EL (cell line): ENCODE measurements around the gene NFIA.

Experiments
- DNase-seq: peaks from one replicate; pipeline ENCODE4 v3.0.0-alpha.2; 2016

The NFIA gene

GRCh38 chr1:61420243-61420642, 337.9 kb downstream of the NFIA start:
- no peak for DNase-seq

- no peak for DNase-seq
Observed at GRCh38 chr1:61420909-61421835, 338.8 kb downstream of the NFIA start.

DNA sequence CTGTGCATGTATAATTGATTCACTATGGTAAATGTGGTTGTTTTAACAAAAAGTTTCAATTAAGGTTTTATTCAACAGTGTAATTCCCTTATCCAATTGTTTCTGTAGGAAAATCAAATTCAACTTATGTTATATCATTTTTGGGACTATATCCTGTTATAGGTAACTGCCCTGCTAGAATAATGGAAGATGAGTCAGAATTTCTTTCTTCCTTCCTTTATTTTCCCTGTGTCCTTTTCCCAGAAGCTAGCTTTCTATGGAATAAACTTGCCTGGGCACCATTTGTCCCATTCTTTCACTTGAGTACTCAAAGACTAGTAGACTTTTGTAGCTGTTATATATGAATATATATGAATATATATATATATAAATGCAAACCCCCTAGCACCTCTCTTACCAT, 341.3 kb downstream of the NFIA start:
- no peak for DNase-seq

GRCh38 chr1:61424382-61424781, 342.0 kb downstream of the NFIA start:
- DNase-seq: no peak

DNA sequence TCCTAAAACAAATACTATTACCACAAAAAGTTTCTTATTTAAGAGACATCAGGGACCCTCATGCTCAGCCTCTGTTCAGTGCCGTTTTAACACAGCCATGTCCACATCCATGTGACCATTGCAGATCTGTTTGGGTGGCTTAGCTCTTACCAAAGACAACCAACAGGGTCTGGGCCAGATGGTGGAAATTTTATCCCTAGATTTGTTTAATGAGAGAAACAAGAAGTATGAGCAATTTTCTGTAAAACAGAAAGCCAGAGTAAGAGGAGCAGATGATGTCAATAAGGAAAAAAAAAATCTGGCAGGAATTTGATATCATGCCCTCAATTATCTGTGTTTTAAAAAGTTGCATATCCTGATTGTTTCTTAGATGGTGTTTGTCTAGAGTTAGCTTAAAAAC, 342.7 kb downstream of the NFIA start:
- DNase-seq: no peak

GRCh38 chr1:61426254-61426653, 343.9 kb downstream of the NFIA start:
- DNase-seq: no peak

GRCh38 chr1:61426885-61427284, 344.5 kb downstream of the NFIA start:
- DNase-seq: no peak

DNA sequence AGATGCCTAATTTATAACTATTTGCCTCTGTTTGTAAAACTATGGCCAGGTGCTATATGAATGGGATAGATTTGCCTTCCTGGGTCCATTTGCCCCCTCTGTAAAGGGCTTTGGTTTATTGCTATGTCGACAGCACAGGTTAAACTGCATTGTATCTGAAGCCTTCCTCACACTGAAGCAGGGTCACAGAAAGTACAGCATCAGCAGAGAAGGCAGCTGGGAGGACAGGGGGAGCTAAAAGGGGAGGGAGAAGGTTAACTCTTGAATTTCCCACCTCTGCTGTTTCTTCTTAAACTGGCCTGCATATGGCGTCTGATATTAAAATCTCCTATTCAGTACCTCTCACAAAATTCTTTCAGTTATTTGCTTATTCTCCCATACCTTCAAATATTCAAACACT, 345.1 kb downstream of the NFIA start:
- no peak for DNase-seq

GRCh38 chr1:61428146-61428545, 345.8 kb downstream of the NFIA start:
- peak; percentile 8 for DNase-seq

DNA sequence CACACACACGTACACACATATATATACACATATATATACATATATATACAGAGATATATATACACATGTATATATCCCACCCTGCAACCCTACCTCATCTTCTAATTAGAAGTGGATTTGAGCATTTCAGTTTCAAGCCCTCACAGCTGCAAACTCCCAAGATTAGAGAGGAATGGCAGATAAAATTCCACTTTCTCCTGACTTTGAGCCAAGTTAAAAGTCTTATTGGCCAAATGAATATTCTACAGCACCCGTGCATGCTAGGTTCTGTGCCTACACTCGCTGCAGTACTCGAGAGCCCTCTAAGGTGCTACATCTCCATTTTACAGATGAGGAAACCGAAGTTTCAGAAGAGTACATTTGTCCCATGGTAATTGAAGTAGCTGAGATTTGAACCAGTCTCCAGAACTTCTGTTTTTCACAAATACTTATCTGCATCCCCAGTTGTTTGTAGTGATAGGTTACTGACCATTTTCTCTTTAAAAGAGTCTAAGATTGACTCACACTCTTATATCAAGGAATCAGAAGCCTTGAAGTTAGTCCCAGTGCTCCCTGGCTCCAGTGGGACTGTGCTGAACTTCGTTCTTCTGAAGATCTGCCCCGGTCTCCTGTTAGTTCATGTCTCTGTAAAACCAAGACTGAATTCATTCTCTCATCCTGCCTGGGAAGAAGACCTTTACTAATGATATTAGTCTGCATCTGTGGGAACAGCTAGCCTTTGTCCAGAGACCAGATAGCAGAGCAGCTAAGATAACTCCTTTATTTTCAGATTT, 350.4 kb downstream of the NFIA start:
- no peak for DNase-seq

DNA sequence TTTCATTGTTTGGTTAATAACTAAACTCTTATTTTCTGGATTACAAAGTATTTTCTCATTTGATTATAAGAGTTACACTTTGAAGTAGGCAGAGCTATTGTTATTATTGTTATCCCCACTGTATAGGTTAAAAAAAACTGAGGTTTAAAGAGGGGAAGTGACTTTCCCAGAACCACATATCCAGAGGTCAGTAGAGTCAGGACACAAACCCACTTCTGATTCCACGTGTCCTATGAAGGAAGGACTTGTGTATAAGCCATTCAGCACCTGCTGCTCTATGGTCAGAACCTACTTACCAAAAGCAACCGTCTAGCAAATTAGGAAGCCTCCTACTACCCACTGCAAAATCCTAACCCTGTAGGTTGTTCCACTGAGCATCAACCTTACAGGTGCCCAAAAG, 351.3 kb downstream of the NFIA start:
- no peak for DNase-seq

GRCh38 chr1:61434276-61434675, 351.9 kb downstream of the NFIA start:
- no peak for DNase-seq

- DNase-seq: no peak
Observed at GRCh38 chr1:61435226-61435625, 352.9 kb downstream of the NFIA start.

- DNase-seq: no peak
Observed at GRCh38 chr1:61436016-61436415, 353.7 kb downstream of the NFIA start.

- DNase-seq: no peak
Observed at GRCh38 chr1:61436491-61437120, 354.2 kb downstream of the NFIA start.

GRCh38 chr1:61439234-61439633, 356.9 kb downstream of the NFIA start:
- DNase-seq: no peak

GRCh38 chr1:61441723-61442262, 359.4 kb downstream of the NFIA start:
- DNase-seq: no peak

- DNase-seq: no peak
Observed at GRCh38 chr1:61442544-61442943, 360.2 kb downstream of the NFIA start.

DNA sequence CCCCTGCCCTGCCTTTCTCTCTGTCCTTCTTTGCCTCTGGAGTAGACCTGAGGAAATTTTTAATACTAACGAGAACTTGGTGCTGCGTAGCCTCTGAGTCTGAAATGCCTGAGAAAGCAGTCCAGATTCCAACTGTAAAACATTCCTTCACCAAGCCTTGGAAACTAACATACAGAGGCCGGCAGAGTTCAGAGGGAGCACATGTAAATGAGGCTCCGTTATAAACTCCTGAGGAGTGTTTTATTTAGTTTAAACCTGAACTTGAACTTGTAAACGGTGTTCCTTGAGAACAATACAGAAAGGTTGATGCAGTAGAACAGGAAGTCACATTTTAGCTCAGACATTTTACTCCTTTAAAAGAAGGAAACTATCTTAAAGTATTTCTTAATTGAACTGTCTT, 361.9 kb downstream of the NFIA start:
- DNase-seq: no peak

GRCh38 chr1:61445269-61445825, 363.0 kb downstream of the NFIA start:
- DNase-seq: no peak

DNA sequence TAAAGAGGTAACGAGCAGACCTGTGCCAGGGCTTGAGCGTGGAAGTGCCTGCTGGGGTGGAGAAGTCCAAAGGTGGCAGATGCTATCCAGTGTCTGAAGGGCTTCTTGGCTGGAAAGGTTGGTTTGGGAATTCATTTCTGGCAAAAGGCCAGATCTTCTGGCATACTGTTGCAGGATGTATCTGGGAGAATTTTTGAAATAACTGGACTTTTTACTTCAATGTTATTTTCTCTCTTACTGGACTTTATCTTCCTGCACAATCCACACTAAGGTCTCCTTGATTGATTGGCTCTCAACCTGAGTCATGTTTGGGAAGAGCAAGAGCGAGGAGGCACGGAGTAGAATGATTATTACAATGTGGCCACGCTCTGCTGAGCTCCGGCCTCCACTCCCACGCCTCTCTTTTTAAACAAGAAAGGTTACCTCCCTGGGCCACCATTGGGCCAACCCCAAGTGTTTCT, 364.2 kb downstream of the NFIA start:
- no peak for DNase-seq

DNA sequence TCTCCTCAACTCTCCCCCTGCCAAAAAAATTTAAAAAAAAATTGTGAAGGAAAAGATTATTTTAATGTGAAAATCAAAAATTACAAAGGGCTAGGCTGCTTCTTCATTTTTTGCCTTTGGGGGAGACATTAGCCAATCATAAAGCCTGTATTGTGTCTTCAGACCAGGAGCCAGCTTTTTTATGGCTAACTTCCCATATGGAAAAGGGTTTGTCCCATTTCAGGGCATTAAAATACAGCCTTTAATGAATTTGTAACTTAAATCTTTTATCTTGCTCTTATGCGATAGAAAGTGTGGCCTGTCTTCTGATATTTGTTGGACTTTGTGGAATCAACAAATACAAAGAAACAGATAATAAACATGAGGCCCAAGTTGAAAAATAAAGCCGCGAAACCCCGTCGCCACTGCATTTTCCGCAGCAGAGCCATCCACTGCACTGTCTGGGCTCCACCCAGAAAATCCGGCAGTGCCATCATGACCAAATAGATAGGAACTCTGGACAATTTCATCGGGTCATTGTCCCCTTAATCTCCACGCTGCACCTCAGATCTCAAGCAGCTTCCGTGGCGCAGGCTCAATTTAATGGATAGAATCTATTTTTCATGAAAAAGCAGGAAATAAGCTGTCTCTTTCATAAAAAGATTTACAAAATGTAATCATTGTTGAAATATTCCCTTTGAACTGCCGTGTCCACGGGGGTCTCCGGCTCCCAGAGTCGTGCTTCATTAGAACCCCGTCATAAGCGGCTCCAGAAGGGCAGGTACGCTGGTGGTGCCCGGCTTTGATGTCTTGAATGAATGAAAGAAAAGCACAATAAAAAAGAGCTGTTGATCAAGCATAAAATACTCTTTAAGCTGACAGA, 365.0 kb downstream of the NFIA start:
- no peak for DNase-seq
